HG02763 (cell line): Measurements from ENCODE around the gene KLHDC3.
"Not testable (repeated sequence)": the region's sequence is repeated elsewhere in the genome, so short reads cannot be mapped to it uniquely, and the experiment has no call there.

Source experiments
- ATAC-seq: cut with Tn5 transposase; IDR thresholded peaks from one replicate; pipeline ENCODE4 v1.9.1; 2021; ENCODE audit warnings: mild to moderate bottlenecking, moderate library complexity; ENCODE audit not compliant: unreplicated experiment

Gene KLHDC3

DNA sequence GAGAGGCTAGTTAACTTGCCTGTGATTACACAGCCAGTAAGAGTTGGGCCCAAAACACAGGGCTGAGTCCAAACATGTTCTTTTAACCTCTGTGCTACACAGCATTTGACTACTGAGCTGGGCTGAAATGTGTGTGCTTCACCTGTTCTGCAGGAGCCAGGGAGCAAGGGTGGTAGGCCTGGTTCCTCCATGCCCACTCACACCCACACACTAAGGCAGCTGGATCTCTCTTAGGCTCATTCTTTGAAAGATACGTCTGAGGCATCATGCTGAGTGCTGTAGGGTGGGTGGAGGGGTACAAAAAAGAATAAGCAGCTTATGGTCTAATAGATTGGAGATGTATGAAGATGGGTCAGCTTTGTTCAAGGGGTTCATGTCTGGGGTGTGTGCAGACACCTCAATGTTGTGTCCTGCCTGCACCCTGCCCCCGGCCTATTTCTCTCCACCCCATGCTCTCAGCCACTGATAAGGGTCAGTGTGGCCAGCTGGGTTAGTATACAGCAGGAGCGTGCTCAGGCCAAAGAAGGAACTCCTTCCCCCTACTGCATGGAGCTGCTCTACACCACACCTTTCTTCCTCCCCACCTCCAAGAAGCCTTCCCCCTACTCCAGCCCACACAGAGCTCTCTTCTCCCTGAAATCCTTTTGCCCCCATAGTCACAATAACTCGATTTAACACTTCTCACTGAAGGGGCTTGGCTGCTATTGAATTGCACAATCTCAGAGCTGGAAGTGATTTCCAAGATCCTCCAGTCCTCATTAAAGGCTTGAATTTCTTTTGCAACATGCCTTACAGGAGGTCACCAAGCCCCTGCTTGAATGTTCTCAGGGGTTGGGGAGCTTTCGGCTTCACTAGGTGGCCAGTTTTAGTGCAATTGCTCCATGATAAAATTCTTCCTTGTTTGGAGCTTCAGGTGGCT is 26.3 kb upstream of the KLHDC3 start:
- ATAC-seq: no peak

DNA sequence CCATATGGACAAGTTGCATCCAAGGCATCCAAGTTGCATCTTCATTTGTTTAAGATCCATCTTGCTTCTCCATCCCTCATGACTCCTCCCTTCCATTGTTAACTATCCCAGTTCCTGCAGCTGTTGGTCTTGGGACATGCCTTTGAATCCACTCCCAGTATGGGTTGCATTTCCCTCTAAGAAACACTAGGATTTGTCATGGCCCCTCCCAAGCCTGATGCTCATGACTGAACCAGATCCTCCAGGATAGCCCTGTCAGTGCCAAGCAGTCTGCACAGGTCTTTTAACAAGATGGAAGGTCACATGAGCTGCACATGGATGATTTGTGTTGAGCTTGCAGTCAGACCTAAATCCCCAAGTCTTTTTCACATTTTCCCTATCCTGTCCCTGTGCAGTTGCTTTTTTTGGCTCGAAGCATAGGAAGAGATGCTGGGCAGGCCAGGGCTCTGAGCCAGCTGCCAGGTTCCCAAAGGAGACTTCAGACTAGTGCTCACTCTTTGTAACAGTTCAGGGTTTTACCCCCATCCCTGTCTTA is 25.5 kb upstream of the KLHDC3 start:
- no peak for ATAC-seq

DNA sequence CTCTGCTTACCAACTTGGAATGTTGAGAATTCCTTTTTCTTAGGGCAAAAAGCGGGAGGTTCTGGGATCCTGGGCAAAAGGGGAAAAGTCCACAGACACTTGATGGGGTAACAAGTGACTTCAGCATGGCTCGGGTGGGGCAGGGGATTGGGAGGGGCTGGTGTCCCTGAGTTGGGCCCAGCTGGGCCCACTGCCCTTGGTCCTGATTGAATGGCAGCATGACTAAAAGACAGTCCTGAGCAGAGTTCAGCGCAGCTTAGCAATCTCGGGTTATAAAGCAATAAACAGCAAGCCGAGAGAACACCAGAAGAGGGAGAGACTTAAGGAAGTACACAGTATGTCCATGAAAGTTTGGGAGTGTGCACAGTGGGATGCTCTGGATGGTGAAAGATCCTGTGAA is 24.1 kb upstream of the KLHDC3 start:
- no peak for ATAC-seq

DNA sequence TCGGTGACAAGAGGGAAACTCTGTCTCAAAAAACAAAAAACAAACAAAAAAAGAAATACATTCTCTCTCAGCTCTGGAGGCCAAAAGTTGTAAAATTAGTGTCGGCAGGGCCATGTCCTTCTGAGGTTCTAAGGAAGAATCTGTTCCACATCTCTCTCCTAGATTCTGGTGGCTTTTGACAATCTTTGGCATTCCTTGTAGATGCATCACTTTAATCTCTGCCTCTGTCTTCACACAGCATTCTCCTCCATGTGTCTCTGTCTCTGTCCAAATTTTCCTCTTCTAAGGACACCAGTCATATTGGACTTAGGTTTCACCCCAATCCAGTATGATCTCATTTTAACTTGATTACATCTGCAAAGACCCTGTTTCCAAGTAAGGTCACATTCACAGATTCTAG is 20.6 kb upstream of the KLHDC3 start:
- ATAC-seq: no peak

DNA sequence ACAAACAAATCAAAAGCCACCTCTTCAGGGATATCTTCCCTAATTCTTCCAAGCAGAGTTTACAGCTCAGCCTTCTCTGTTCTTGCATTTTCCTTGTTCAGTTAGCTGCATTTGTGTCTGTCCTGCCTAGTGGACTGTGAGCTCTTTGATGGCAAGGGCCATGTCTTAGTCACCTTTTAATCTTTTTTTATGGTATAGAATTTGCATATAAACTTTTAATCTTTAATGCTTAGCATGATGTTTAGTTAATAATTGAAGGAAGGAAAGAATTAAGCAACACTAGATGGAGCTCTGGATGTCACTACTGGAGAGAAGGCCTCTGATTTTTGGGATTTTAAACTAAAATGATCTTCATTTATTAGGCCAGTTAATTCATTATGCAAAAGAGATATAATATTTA is 17.5 kb upstream of the KLHDC3 start:
- ATAC-seq: no peak

DNA sequence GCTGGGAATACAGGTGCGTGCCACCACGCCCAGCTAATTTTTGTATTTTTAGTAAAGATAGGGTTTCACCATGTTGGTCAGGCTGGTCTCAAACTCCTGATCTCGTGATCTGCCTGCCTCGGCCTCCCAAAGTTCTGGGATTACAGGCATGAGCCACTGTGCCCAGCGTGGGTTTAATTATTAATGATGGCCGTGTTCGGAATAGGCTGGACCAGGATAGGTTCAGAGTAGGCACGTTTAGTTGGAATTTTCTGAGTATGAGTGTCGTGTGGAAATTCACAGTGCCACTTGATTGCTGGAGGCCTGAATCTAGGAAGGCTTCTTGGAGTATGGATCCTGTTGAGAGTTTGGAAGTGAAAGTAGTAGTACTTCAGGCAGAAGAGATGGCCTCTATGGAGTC is 15.8 kb upstream of the KLHDC3 start:
- not testable (repeated sequence) for ATAC-seq

DNA sequence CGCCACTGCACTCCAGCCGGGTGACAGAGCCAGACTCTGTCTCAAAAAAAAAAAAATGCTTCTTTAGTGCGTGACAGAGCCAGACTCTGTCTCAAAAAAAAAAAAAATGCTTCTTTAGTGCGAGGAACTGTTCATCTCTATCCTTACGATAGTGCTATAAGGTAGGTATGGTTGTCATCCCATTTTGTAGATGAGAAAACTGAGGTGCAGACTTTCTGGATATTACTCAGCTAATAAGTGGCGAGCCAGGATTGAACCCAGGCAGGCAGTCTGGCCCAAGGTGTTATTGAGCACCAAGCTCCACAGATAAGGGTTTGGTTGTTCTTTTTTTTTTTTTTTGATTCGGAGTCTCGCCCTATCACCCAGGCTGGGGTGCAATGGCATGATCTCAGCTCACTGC is 12.2 kb upstream of the KLHDC3 start:
- no peak for ATAC-seq

DNA sequence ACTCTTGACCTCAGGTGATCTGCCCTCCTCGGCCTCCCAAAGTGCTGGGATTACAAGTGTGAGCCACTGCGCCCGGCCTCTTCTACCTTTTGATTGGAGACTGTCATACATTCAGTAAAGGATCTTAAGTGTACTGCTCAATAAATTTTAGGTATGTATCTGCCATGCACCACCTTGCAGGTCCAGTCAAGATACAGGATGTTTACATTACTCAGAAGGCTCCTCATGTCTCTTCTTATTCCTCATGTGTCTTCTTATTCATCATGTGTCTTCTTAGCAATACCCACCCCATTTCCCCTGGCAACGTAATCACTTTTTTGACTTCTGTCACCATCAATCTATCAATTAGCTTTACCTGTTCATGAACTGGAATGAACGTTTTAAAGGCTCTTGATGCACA is 8.2 kb upstream of the KLHDC3 start:
- no peak for ATAC-seq

DNA sequence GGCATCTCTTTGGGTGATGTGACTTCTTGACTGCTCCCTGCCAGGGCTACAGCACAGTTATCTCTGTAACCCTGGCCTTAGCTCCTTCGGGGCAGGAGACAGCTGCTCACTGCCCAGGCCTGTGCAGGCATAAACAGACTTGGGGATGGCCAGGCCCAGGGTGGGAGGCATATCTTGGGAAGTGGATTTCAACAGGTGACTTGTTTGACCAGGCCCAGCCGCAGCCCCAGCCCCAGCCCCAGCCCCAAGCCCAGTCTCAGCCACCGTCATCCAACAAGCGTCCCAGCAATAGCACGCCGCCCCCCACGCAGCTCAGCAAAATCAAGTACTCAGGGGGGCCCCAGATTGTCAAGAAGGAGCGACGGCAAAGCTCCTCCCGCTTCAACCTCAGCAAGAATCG is 7.8 kb upstream of the KLHDC3 start:
- ATAC-seq: no peak

DNA sequence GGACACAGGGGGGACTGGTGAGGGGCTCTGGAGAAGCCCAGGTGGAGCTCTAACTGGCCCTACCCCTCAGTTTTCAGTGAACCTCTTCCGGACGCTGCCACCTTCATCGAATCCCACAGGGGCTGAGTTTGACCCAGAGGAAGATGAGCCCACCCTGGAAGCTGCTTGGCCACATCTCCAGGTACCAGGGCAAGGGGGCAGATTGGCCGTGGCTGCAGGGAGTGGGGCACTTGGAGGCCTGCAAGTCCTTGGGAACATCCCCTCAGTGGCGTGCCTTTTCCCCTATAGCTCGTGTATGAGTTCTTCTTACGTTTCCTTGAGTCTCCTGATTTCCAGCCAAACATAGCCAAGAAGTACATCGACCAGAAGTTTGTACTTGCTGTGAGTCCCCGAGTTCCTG is 6.9 kb upstream of the KLHDC3 start:
- no peak for ATAC-seq

DNA sequence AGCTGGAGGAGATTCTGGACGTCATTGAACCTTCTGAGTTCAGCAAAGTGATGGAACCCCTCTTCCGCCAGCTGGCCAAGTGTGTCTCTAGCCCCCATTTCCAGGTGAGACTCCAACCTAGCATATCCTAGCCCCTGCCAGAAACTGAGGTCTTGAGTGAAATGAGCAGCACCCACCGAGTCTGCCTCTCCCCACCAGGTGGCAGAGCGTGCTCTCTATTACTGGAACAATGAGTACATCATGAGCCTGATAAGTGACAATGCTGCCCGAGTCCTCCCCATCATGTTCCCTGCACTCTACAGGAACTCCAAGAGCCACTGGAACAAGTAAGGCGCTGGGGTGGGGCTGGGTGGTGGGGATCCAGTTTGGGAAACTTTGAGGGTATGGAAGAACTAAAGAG is 4.9 kb upstream of the KLHDC3 start:
- ATAC-seq: no peak

DNA sequence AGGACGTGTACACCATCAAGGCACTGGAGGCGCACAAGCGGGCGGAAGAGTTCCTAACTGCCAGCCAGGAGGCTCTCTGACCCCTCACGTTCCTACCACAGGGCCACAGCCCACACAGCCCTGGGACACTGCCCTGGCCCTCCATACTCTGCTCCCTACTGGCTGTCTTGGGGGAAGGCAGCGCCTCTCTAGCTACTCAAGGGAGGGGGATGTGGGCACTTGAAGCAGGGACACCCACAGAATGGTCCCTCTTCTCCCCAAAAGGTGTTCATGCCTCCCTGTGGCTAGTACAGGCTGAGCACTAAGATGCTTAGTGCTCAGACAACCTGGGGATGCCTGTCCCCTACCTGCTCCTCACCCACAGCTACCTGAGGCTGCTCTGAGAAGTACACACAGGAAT is 2.8 kb upstream of the KLHDC3 start:
- ATAC-seq: no peak

DNA sequence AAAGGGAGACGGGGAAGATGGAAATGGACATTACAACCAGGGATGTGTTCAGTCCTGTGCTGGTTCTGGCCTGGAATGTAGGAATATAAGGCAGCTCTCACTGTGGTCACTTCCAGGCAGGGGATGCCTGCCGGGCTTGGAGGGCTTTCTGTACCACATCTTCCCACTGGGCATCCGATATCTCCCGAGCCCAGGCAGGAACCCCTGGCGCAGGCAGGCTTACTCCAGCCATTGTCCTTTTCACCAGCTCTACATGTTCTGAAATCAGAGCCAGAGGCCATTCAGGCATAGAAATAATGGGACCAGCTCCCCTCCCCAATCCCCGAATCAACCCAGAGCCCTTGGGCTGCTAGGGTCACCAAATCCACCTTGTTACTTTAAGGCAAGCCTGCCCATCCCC is 1.7 kb upstream of the KLHDC3 start:
- ATAC-seq: no peak

DNA sequence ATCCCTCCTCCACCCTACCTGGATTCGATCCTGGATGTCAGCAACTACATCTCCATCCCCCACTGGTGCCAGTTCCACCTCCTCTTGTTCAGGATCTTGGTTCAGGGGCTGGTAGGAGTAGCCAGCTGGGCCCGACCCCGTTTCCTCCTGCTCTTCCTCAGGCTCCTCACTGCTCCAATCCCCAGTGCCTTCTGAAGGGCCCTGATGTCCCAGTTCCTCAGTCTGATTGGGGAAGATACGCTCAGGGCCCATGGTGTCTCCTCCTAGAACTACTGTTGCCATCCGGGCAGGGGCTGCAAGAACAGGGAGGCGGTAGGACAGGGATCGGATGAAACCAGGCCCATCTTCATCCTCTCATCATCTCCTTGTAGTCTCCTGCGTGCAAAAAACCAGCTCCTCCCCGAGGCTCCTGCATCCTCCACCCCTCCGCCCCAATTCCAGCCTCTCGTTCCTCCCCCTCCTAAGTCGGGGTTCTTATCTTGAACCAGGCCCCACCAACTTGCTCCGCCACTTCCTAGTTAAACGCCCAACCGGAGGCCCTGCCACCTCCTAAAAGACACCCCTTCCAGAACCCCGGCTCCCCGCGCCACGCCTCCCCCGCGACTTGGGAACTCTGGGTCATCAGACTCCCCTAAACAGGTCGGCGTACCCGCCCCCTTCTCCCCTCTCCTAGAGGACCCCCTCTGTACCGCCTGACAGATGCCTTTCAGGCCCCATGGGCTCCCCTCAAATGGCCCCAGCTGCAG is 779 bp upstream of the KLHDC3 start:
- no peak for ATAC-seq

DNA sequence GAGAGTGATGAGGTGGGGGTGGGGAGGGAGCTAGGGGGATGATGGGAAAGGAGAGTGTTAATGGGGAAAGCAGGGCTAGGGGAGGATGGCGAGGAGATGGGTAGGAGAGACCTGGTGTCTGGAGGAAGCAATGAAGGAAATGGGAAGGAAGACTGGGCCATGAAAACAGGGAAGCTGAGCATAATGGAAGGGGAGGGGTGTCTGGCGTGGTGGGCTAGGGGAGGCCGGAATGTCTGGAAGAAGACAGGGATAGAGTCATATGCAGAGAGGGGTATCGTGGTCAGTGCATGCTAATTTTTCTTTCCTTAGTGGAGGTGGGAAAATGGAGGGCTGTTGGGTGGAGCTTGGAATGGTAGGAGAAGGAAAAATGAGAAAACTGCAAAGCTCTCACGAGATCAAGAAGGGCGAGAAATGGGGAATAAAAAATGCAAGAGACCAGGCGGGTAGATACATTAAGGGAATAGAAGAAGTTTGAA is 423 bp downstream of the KLHDC3 start:
- ATAC-seq: no peak

DNA sequence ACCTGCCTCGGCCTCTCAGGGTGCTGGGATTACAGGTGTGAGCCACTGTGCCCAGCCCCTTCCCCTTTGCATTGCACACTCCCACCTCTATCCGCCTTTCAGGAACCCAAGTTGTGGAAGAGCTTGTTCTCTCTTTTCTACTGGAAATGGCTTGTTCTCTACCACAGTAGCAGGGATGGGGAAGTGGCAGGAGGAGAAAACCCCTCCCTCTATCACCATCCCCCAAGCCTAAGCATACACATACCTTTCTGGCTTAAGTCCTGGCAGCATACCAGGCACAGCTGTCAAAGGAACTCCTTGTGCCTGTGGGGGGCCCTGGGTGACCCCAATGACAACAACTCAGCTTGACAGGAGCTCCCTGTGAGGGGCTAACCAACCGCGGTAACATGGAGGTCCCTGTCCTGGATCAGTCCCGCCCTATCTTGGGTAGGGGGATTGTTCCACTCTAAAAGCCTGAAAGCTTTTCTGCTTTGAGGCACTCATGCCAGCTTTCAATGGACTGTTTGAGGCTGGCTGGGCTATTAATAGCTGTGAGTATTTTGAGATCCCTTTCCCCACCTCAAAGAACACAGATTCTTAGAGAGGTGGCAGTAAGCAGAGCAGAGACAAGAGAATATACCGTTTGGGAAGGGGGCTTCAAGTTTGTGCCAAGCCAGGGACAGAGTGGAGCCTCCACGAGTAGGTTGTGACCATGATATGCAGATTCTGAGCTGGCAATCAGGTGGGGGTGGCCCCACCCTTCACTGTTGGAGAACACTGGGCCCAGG is 2.3 kb downstream of the KLHDC3 start:
- ATAC-seq: no peak

DNA sequence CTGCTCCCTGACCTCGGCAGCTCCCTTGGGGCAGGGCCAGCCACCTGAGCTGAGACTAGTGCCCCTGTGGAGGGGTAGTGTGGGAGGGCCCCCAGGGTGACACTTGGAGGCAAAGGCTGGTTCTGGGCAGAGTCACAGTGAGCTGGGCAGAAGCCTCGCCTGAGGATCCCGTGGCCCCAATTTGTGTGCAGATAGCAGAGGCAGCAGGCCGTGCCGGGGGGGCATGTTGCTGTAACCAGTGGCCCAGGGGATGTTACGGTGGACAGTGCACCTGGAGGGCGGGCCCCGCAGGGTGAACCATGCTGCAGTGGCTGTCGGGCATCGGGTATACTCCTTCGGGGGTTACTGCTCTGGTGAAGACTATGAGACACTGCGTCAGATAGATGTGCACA is 2.9 kb downstream of the KLHDC3 start:
- no peak for ATAC-seq

DNA sequence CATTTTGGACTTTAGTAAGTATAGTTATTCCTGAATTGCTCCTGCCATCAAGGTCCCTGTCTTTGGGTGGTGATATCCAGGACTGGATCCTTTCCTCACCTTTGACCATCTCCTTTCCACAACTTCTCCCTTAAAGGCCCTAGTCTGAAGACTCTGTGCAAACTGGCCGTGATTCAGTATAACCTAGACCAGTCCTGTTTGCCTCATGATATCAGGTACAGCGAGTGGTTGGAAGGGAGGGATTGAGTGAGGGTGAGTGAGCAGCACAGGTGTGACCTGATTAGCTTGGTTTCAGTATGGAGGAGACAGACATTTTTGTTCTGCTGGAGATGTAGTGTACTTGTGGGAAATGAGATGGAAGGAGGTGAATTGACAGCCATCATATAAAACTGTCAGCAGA is 5.1 kb downstream of the KLHDC3 start:
- no peak for ATAC-seq

DNA sequence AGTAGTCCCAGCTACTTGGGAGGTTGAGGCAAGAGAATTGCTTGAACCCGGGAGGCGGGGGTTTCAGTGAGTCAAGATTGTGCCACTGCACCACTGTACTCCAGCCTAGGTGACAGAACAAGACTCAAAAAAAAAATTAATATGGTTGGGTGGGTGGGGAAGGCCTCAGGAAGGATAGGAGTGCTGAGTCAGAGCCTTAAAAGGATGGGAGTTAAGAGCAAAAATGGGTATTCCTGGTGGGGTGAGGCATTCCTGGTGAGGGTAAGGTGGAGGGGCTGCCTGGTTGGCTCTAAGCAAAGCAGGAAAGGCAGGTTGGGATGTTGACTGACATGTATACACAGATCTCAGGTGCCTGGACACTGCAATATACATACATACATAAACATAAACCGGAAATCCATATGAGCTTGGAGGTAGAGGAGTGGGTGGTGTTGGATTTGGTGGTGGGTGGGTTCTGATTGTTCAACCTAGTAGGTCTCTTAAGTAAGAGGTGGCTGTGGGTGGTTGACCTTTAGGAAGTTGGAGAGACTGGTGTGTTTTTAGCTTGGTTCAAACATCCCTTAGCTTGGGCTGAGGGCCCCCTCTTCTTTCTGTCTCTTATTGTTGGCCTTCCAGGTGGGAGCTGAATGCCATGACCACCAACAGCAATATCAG is 6.1 kb downstream of the KLHDC3 start:
- ATAC-seq: no peak

DNA sequence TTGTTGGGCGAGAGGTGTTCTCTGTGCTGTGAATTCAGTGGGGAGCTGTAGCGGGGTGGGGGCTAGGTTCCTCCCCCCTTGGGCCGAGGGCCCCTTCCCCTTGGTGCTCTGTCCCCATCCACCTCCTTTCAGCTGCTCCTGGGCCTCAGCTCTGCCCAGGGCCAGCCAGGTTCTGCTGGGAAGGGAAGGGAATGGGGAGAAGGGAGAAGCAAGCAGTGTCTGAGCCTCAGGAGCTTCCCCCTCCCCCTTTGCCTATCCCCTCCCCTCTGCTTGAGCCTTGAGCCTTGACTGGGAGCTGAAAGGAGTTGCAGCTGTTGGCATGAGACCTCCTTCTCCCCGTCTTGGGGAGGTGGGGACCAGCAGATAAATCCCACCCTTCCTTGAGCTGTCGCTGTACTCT is 6.8 kb downstream of the KLHDC3 start:
- ATAC-seq: no peak
